GM12878 (cell line): ENCODE measurements around the gene SSU72. TPM values are rescaled to one million over a fixed set of nuclear protein-coding genes. Genes with fewer than 3 reads are reported as not detected.

Experiments used
- BHLHE40 ChIP-seq, 2 experiments: fragments of 450-650 bp in 1 of 2; IDR thresholded peaks; 2 replicates each; pipeline ENCODE4 v1.6.1; 2011 to 2017; ENCODE audit warnings: low read depth in 2 of 2, borderline replicate concordance in 1 of 2, improper control_type of control experiment in 1 of 2, low read length in 1 of 2, mild to moderate bottlenecking in 1 of 2
- CHD2 ChIP-seq: IDR thresholded peaks from 2 replicates; pipeline ENCODE4 v1.6.1; 2011; ENCODE audit warnings: low read depth, low read length, improper control_type of control experiment, borderline replicate concordance
- E2F8 ChIP-seq: fragments of 450-650 bp; IDR thresholded peaks from 2 replicates; pipeline ENCODE4 v1.6.1; 2018; ENCODE audit warnings: mild to moderate bottlenecking, low read depth, moderate library complexity; ENCODE audit not compliant: partially characterized antibody
- E4F1 ChIP-seq: fragments of 450-650 bp; IDR thresholded peaks from 2 replicates; pipeline ENCODE4 v1.6.1; 2018; ENCODE audit warnings: borderline replicate concordance, mild to moderate bottlenecking; ENCODE audit not compliant: partially characterized antibody
- EED ChIP-seq: sonication (generic); IDR thresholded peaks from 2 replicates; pipeline ENCODE4 v1.6.1; 2016; ENCODE audit warnings: antibody characterized with exemption, low read depth
- ETV6 ChIP-seq, 2 experiments: fragments of 450-650 bp in 1 of 2; IDR thresholded peaks in 1 of 2; conservative IDR thresholded peaks in 1 of 2; 2 replicates each; pipeline ENCODE4 v1.6.1; 2014; ENCODE audit warnings: antibody characterized with exemption in 1 of 2, borderline replicate concordance in 1 of 2, low read depth in 1 of 2, mild to moderate bottlenecking in 1 of 2, moderate library complexity in 1 of 2
- FOXK2 ChIP-seq: fragments of 450-650 bp; IDR thresholded peaks from 2 replicates; pipeline ENCODE4 v1.6.1; 2017; ENCODE audit warnings: mild to moderate bottlenecking, moderate library complexity
- GATAD2B ChIP-seq: fragments of 450-650 bp; conservative IDR thresholded peaks from 2 replicates; pipeline ENCODE4 v1.6.1; 2017; ENCODE audit warnings: low read depth, mild to moderate bottlenecking, moderate library complexity
- MXI1 ChIP-seq: fragments of 150-350 bp; IDR thresholded peaks from 2 replicates; pipeline ENCODE4 v1.6.1; 2011; ENCODE audit warnings: low read depth, mild to moderate bottlenecking, inconsistent platforms, low read length, improper control_type of control experiment
- PBX3 ChIP-seq: IDR thresholded peaks from 2 replicates; pipeline ENCODE4 v1.6.1; 2011; ENCODE audit warnings: mild to moderate bottlenecking, low read depth, low read length, moderate library complexity; ENCODE audit not compliant: insufficient replicate concordance
- RAD21 ChIP-seq: IDR thresholded peaks from 2 replicates; pipeline ENCODE4 v1.6.1; 2011; ENCODE audit warnings: mild to moderate bottlenecking, low read depth, low read length, moderate library complexity; ENCODE audit not compliant: insufficient read depth
- RFX5 ChIP-seq: IDR thresholded peaks from 2 replicates; pipeline ENCODE4 v1.6.1; 2011; ENCODE audit warnings: low read depth, low read length, improper control_type of control experiment
- SMAD5 ChIP-seq: IDR thresholded peaks from 2 replicates; pipeline ENCODE4 v1.6.1; 2016; ENCODE audit warnings: antibody characterized with exemption, low read depth
- SMARCA5 ChIP-seq: fragments of 450-650 bp; IDR thresholded peaks from 2 replicates; pipeline ENCODE4 v1.6.1; 2017; ENCODE audit warnings: mild to moderate bottlenecking
- TARDBP ChIP-seq: IDR thresholded peaks from 2 replicates; pipeline ENCODE4 v1.6.1; 2016; ENCODE audit warnings: borderline replicate concordance
- ZNF622 ChIP-seq: fragments of 450-650 bp; IDR thresholded peaks from 2 replicates; pipeline ENCODE4 v1.6.1; 2017; ENCODE audit warnings: mild to moderate bottlenecking, inconsistent platforms
- polyA plus RNA-seq, 11 experiments: library from polyadenylated mRNA; depleted of rRNA in 4 of 11; unstranded in 6 of 11; stranded (reverse) in 5 of 11; fragments of >200 nt; fragmentation: Nextera tagmentation in 4 of 11; fragmentation: Illumina TruSeq in 1 of 11; extraction: Ambion mirVana in 4 of 11; extraction: Trizol in 1 of 11; gene quantifications; 1 replicate in 1 of 11; 2 replicates in 10 of 11; pipeline versions ENCODE4 v1.2.1 to v1.2.3, GENCODE V29; 2011 to 2016; ENCODE audit warnings: inconsistent platforms in 2 of 11, missing spikeins in 2 of 11, low read depth in 1 of 11
- total RNA-seq, 4 experiments: library from RNA; depleted of rRNA in 3 of 4; stranded (reverse); fragments of >200 nt in 3 of 4; fragmentation: Illumina TruSeq in 1 of 4; extraction: Trizol in 1 of 4; gene quantifications; 2 replicates each; pipeline versions ENCODE4 v1.2.1 to v1.2.3, GENCODE V29; 2013 to 2021

Gene SSU72
- total and polyA plus RNA-seq, 10 of the 15 experiments (the other 5 are each of a cell fraction or from before 2014, with no cell fraction given): 28.6 to 172 (median 67.7) TPM

- peak; percentile 43 for TF ChIP-seq E2F8
- TF ChIP-seq ETV6 (conservative IDR thresholded peaks at IDR 0.05 in 1 of 2, IDR thresholded peaks at IDR 0.05 in 1 of 2; ENCODE audit: borderline replicate concordance in 1 of 2, low read depth in 1 of 2): 0 out of 4 replicates have a peak, but pooled peaks of 1 of the 2 experiments have one; percentile 6
- TF ChIP-seq TARDBP: peak; percentile 72
- peak; percentile 76 for TF ChIP-seq SMAD5
- peak; percentile 69 for TF ChIP-seq MXI1
- TF ChIP-seq E4F1: no peak
- TF ChIP-seq FOXK2: peak; percentile 74
- no peak for TF ChIP-seq RAD21
- TF ChIP-seq EED: 0 out of 2 replicates have a peak, but pooled peaks have one; percentile 20
- no peak for TF ChIP-seq PBX3
- peak; percentile 62 for TF ChIP-seq GATAD2B
- 0 out of 2 replicates have a peak, but pooled peaks have one; percentile 60 for TF ChIP-seq CHD2
- peak in 1 of 2 experiments; percentile 78; a peak in 2 of 4 replicates for TF ChIP-seq BHLHE40 (IDR thresholded peaks at IDR 0.05; ENCODE audit: borderline replicate concordance in 1 of 2, low read depth in 2 of 2, low read length in 1 of 2)
- TF ChIP-seq RFX5: no peak
- TF ChIP-seq ZNF622: no peak
- TF ChIP-seq SMARCA5: no peak
Observed at GRCh38 chr1:1574721-1575537, at the start of gene SSU72 (continued).
